ENCODE data around the gene BAZ2B.

The BAZ2B gene, protein sequence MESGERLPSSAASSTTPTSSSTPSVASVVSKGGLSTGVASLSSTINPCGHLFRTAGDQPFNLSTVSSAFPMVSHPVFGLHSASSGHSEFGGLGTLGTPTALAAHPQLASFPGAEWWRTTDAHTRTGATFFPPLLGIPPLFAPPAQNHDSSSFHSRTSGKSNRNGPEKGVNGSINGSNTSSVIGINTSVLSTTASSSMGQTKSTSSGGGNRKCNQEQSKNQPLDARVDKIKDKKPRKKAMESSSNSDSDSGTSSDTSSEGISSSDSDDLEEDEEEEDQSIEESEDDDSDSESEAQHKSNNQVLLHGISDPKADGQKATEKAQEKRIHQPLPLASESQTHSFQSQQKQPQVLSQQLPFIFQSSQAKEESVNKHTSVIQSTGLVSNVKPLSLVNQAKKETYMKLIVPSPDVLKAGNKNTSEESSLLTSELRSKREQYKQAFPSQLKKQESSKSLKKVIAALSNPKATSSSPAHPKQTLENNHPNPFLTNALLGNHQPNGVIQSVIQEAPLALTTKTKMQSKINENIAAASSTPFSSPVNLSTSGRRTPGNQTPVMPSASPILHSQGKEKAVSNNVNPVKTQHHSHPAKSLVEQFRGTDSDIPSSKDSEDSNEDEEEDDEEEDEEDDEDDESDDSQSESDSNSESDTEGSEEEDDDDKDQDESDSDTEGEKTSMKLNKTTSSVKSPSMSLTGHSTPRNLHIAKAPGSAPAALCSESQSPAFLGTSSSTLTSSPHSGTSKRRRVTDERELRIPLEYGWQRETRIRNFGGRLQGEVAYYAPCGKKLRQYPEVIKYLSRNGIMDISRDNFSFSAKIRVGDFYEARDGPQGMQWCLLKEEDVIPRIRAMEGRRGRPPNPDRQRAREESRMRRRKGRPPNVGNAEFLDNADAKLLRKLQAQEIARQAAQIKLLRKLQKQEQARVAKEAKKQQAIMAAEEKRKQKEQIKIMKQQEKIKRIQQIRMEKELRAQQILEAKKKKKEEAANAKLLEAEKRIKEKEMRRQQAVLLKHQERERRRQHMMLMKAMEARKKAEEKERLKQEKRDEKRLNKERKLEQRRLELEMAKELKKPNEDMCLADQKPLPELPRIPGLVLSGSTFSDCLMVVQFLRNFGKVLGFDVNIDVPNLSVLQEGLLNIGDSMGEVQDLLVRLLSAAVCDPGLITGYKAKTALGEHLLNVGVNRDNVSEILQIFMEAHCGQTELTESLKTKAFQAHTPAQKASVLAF (N-terminal part only)

DNA sequence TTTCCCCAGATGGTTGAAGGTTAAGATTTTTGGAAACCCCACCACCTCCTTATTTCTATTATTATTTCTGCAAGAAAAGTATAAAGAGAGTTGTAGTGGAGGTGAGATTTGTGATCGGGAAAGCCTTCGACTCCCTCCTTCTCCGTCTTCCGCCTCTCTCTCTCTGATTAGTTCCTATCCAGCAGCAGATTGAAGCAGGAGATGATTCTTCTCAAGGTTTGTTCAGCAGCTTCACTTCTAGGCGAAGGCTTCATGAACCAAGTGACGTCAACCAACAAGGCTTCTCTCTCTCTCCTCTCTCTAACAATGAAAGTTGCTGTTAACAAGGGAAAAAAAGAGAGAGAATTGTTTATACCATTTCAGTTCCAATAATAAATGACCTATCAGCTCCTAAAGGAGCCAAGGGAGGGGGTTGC, at the start of gene BAZ2B:
TSS of gene BAZ2B (minus strand) at position 263 of the 416 bp plus-strand sequence. CDS start 137,829 bp downstream, outside the sequence.
- Histone ChIP-seq H3K27ac (ENCODE audit: low read depth, low read length) (peak within 1 kb of the TSS; percentile 100), H3K4me1 (ENCODE audit: control insufficient read depth, insufficient read depth, low read length) (peaks cover 48% of the 10 kb centered on the region), H3K36me3 (ENCODE audit: control insufficient read depth, insufficient read depth, low read length) (no peaks in the 10 kb centered on the region), H3K9me3 (ENCODE audit: control insufficient read depth, insufficient read depth, low read length) (no peaks in the 10 kb centered on the region), H3K4me3 (ENCODE audit: low read depth, low read length) (peak within 1 kb of the TSS; percentile 89), H3K27me3 (ENCODE audit: control insufficient read depth, insufficient read depth, low read length) (no peaks in the 10 kb centered on the region), H3K9ac (ENCODE audit: low read depth, low read length) (peak within 1 kb of the TSS; percentile 98)

DNA sequence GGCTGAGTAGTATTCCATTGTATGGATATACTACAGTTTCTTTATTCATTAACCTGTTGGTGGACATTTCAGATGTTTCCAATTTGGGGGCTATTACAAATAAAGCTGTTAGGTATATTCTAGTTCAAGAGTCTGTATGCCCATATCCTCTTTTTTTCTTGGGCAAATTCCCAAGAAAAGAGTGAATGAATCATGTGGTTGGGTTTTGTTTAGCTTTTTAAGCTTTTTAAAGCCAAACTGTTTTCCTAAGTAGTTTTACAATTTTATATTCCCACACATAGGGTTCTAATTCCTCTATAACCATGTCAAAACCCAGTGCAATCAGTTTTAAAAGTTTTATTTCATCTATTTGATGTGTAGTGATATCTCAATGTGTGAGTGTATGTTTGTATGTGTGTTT, 44.9 kb upstream of the BAZ2B start:
- H3K27ac ChIP-seq (ENCODE audit: low read depth, low read length): no peak overlapping the region
- no peaks in the 10 kb centered on the region for H3K9me3 ChIP-seq (ENCODE audit: control insufficient read depth, insufficient read depth, low read length)
- no peaks in the 10 kb centered on the region for H3K36me3 ChIP-seq (ENCODE audit: control insufficient read depth, insufficient read depth, low read length)
- peaks cover 4% of the 10 kb centered on the region; the same call in 1 of the 2 replicates for H3K4me1 ChIP-seq (ENCODE audit: control insufficient read depth, insufficient read depth, low read length)
- no peak overlapping the region for H3K4me3 ChIP-seq (ENCODE audit: low read depth, low read length)
- H3K27me3 ChIP-seq (ENCODE audit: control insufficient read depth, insufficient read depth, low read length): no peaks in the 10 kb centered on the region
- no peak overlapping the region for H3K9ac ChIP-seq (ENCODE audit: low read depth, low read length)

- Histone ChIP-seq H3K27me3 (ENCODE audit: control insufficient read depth, insufficient read depth, low read length) (no peaks in the 10 kb centered on the region), H3K4me3 (ENCODE audit: low read depth, low read length) (no peak overlapping the region), H3K27ac (ENCODE audit: low read depth, low read length) (no peak overlapping the region)
Measured at GRCh38 chr2:159658881-159659873, 42.8 kb upstream of the BAZ2B start.

GRCh38 chr2:159653962-159654361, 37.6 kb upstream of the BAZ2B start:
- no peak overlapping the region for H3K9ac ChIP-seq (ENCODE audit: low read depth, low read length)
- no peaks in the 10 kb centered on the region for H3K27me3 ChIP-seq (ENCODE audit: control insufficient read depth, insufficient read depth, low read length)
- no peak overlapping the region for H3K27ac ChIP-seq (ENCODE audit: low read depth, low read length)
- H3K36me3 ChIP-seq (ENCODE audit: control insufficient read depth, insufficient read depth, low read length): no peaks in the 10 kb centered on the region
- peaks cover 4% of the 10 kb centered on the region; the same call in 1 of the 2 replicates for H3K4me1 ChIP-seq (ENCODE audit: control insufficient read depth, insufficient read depth, low read length)
- H3K9me3 ChIP-seq (ENCODE audit: control insufficient read depth, insufficient read depth, low read length): no peaks in the 10 kb centered on the region
- H3K4me3 ChIP-seq (ENCODE audit: low read depth, low read length): no peak overlapping the region

More at GRCh38 chr2:159658881-159659873, 42.8 kb upstream of the BAZ2B start:
- H3K9ac ChIP-seq (ENCODE audit: low read depth, low read length): no peak overlapping the region
- H3K9me3 ChIP-seq (ENCODE audit: control insufficient read depth, insufficient read depth, low read length): no peaks in the 10 kb centered on the region
- H3K4me1 ChIP-seq (ENCODE audit: control insufficient read depth, insufficient read depth, low read length): peaks cover 4% of the 10 kb centered on the region; the same call in 1 of the 2 replicates
- no peaks in the 10 kb centered on the region for H3K36me3 ChIP-seq (ENCODE audit: control insufficient read depth, insufficient read depth, low read length)

DNA sequence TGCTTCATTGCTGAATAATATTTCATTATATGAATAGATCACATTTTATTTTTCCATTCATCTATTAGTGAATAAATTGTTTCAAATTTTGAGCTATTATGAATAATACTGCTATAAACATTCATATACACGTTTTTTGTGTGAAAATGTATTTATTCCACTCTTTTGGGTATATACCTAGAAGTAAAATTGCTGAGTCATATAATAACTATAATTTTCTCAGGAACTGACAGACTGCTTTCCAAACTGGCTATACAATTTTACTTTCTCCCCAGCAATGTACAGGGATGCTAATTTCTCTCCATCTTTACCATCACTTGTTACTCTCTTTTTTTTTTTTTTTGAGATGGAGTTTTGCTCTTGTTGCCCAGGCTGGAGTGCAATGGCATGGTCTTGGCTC, 35.5 kb upstream of the BAZ2B start:
- H3K4me1 ChIP-seq (ENCODE audit: control insufficient read depth, insufficient read depth, low read length): peaks cover 4% of the 10 kb centered on the region; the same call in 1 of the 2 replicates
- no peaks in the 10 kb centered on the region for H3K36me3 ChIP-seq (ENCODE audit: control insufficient read depth, insufficient read depth, low read length)
- H3K27me3 ChIP-seq (ENCODE audit: control insufficient read depth, insufficient read depth, low read length): no peaks in the 10 kb centered on the region
- H3K4me3 ChIP-seq (ENCODE audit: low read depth, low read length): no peak overlapping the region
- H3K9me3 ChIP-seq (ENCODE audit: control insufficient read depth, insufficient read depth, low read length): no peaks in the 10 kb centered on the region
- H3K27ac ChIP-seq (ENCODE audit: low read depth, low read length): no peak overlapping the region
- no peak overlapping the region for H3K9ac ChIP-seq (ENCODE audit: low read depth, low read length)

GRCh38 chr2:159650574-159650973, 34.2 kb upstream of the BAZ2B start:
- H3K4me1 ChIP-seq (ENCODE audit: control insufficient read depth, insufficient read depth, low read length): no peaks in the 10 kb centered on the region
- no peak overlapping the region for H3K4me3 ChIP-seq (ENCODE audit: low read depth, low read length)
- H3K9ac ChIP-seq (ENCODE audit: low read depth, low read length): no peak overlapping the region
- no peaks in the 10 kb centered on the region for H3K36me3 ChIP-seq (ENCODE audit: control insufficient read depth, insufficient read depth, low read length)
- no peaks in the 10 kb centered on the region for H3K27me3 ChIP-seq (ENCODE audit: control insufficient read depth, insufficient read depth, low read length)
- no peak overlapping the region for H3K27ac ChIP-seq (ENCODE audit: low read depth, low read length)
- no peaks in the 10 kb centered on the region for H3K9me3 ChIP-seq (ENCODE audit: control insufficient read depth, insufficient read depth, low read length)

- Histone ChIP-seq H3K4me1 (ENCODE audit: control insufficient read depth, insufficient read depth, low read length) (no peaks in the 10 kb centered on the region), H3K27ac (ENCODE audit: low read depth, low read length) (no peak overlapping the region), H3K27me3 (ENCODE audit: control insufficient read depth, insufficient read depth, low read length) (no peaks in the 10 kb centered on the region), H3K9me3 (ENCODE audit: control insufficient read depth, insufficient read depth, low read length) (peaks cover 12% of the 10 kb centered on the region), H3K4me3 (ENCODE audit: low read depth, low read length) (no peak overlapping the region), H3K9ac (ENCODE audit: low read depth, low read length) (no peak overlapping the region), H3K36me3 (ENCODE audit: control insufficient read depth, insufficient read depth, low read length) (no peaks in the 10 kb centered on the region)
Measured at GRCh38 chr2:159648643-159649042, 32.3 kb upstream of the BAZ2B start.

DNA sequence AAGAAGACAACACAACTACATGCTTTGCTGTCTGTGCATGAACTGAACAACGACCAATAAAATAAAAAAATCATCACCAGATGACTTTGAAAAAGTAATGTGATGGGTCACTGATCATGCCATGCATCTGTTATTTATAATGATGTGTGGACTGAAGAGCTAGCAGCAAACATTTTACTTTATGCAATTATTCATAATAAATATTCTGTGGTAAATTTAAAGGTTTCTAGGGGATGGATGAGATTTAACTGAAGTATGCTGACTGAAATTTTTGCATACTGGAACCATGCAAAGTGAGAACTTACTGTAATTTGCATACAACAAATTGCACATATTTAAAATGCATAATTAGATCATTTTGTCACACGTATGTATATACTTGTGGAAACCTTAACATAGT, 31.3 kb upstream of the BAZ2B start:
- H3K4me1 ChIP-seq (ENCODE audit: control insufficient read depth, insufficient read depth, low read length): no peaks in the 10 kb centered on the region
- no peak overlapping the region for H3K9ac ChIP-seq (ENCODE audit: low read depth, low read length)
- H3K36me3 ChIP-seq (ENCODE audit: control insufficient read depth, insufficient read depth, low read length): no peaks in the 10 kb centered on the region
- no peak overlapping the region for H3K27ac ChIP-seq (ENCODE audit: low read depth, low read length)
- peaks cover 12% of the 10 kb centered on the region for H3K9me3 ChIP-seq (ENCODE audit: control insufficient read depth, insufficient read depth, low read length)
- H3K4me3 ChIP-seq (ENCODE audit: low read depth, low read length): no peak overlapping the region
- H3K27me3 ChIP-seq (ENCODE audit: control insufficient read depth, insufficient read depth, low read length): no peaks in the 10 kb centered on the region

- Histone ChIP-seq H3K27me3 (ENCODE audit: control insufficient read depth, insufficient read depth, low read length) (no peaks in the 10 kb centered on the region), H3K9ac (ENCODE audit: low read depth, low read length) (no peak overlapping the region), H3K27ac (ENCODE audit: low read depth, low read length) (no peak overlapping the region), H3K36me3 (ENCODE audit: control insufficient read depth, insufficient read depth, low read length) (no peaks in the 10 kb centered on the region), H3K9me3 (ENCODE audit: control insufficient read depth, insufficient read depth, low read length) (peaks cover 8% of the 10 kb centered on the region), H3K4me1 (ENCODE audit: control insufficient read depth, insufficient read depth, low read length) (peaks cover 3% of the 10 kb centered on the region; the same call in 1 of the 2 replicates), H3K4me3 (ENCODE audit: low read depth, low read length) (no peak overlapping the region)
Measured at GRCh38 chr2:159640176-159640575, 23.8 kb upstream of the BAZ2B start.

DNA sequence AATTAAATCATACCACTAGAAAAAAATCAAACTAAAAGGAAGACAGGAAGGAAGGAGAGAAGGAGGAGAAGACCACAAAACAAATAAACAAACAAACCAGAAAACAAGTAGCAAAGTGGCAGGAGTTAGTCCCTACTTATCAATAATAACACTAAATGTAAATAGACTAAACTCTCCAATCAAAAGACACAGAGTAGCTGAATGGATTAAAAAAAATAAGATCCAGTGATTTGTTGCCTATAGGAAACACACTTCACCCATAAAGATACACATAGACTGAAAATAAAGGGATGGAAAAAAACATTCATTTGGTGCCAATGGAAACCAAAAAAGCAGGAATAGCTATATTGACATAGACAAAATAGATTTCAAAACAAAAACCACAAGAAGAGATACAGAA, 23.4 kb upstream of the BAZ2B start:
- Histone ChIP-seq H3K27ac (ENCODE audit: low read depth, low read length) (no peak overlapping the region), H3K9ac (ENCODE audit: low read depth, low read length) (no peak overlapping the region), H3K36me3 (ENCODE audit: control insufficient read depth, insufficient read depth, low read length) (no peaks in the 10 kb centered on the region), H3K4me3 (ENCODE audit: low read depth, low read length) (no peak overlapping the region), H3K27me3 (ENCODE audit: control insufficient read depth, insufficient read depth, low read length) (no peaks in the 10 kb centered on the region), H3K9me3 (ENCODE audit: control insufficient read depth, insufficient read depth, low read length) (peaks cover 7% of the 10 kb centered on the region; the same call in 1 of the 2 replicates), H3K4me1 (ENCODE audit: control insufficient read depth, insufficient read depth, low read length) (peaks cover 7% of the 10 kb centered on the region)
